OCI-LY1 (cell line): ENCODE data around the gene ACSL1.

Experiments
- EZH2 ChIP-seq: fragments of 200-600 bp; sonication (generic), shearing (Covaris generic); IDR thresholded peaks from 2 replicates; pipeline ENCODE4 v1.8.0; 2017; ENCODE audit warnings: borderline replicate concordance, mixed run types, mild to moderate bottlenecking, antibody characterized with exemption, low read length, moderate library complexity, mixed read lengths
- TF ChIP-seq, protein P1 (sequence below): fragments of 200-600 bp; sonication (generic), shearing (Covaris generic); IDR thresholded peaks from 2 replicates; pipeline ENCODE4 v1.5.1; 2017; ENCODE audit warnings: mild to moderate bottlenecking, antibody characterized with exemption, low read length, moderate library complexity, mixed read lengths

DNA sequence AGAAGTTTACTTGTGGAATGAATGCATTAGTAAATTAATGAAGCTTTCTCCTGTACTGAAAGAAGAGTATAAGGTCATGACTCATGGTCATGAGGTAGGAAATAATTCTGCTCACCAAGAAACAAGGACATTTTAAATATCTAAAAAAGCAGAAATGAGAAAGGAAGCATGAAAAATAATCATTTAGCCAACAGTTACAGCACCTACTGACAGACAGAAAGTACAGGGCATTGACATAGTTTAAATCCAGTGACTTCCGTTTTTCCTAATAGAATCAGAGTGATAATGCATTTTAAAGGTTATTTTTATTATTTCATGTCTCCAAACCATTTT is 30.5 kb upstream of the ACSL1 start:
- no peak for TF ChIP-seq EZH2
- TF ChIP-seq, protein P1, sequence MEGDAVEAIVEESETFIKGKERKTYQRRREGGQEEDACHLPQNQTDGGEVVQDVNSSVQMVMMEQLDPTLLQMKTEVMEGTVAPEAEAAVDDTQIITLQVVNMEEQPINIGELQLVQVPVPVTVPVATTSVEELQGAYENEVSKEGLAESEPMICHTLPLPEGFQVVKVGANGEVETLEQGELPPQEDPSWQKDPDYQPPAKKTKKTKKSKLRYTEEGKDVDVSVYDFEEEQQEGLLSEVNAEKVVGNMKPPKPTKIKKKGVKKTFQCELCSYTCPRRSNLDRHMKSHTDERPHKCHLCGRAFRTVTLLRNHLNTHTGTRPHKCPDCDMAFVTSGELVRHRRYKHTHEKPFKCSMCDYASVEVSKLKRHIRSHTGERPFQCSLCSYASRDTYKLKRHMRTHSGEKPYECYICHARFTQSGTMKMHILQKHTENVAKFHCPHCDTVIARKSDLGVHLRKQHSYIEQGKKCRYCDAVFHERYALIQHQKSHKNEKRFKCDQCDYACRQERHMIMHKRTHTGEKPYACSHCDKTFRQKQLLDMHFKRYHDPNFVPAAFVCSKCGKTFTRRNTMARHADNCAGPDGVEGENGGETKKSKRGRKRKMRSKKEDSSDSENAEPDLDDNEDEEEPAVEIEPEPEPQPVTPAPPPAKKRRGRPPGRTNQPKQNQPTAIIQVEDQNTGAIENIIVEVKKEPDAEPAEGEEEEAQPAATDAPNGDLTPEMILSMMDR = no peak
